CD4-positive, alpha-beta T cell treated with Interferon gamma for 1 hour (primary cell): ENCODE data around the gene U2AF1.
"Not testable (repeated sequence)": the region's sequence is repeated elsewhere in the genome, so short reads cannot be mapped to it uniquely, and the experiment has no call there.

Experiments used
- DNase-seq: peaks from one replicate; pipeline ENCODE4 v3.0.0-alpha.2; 2020

The U2AF1 gene

GRCh38 chr21:43076023-43076637, 31.2 kb downstream of the U2AF1 start:
- not testable (repeated sequence) for DNase-seq

GRCh38 chr21:43075170-43076022, 32.0 kb downstream of the U2AF1 start, which contains the start of gene CBS:
Gene CBS, minus strand, starts transcription at chr21:43075835. Its CDS starts 3,642 bp downstream, at chr21:43072193.
- DNase-seq: not testable (repeated sequence)

DNA sequence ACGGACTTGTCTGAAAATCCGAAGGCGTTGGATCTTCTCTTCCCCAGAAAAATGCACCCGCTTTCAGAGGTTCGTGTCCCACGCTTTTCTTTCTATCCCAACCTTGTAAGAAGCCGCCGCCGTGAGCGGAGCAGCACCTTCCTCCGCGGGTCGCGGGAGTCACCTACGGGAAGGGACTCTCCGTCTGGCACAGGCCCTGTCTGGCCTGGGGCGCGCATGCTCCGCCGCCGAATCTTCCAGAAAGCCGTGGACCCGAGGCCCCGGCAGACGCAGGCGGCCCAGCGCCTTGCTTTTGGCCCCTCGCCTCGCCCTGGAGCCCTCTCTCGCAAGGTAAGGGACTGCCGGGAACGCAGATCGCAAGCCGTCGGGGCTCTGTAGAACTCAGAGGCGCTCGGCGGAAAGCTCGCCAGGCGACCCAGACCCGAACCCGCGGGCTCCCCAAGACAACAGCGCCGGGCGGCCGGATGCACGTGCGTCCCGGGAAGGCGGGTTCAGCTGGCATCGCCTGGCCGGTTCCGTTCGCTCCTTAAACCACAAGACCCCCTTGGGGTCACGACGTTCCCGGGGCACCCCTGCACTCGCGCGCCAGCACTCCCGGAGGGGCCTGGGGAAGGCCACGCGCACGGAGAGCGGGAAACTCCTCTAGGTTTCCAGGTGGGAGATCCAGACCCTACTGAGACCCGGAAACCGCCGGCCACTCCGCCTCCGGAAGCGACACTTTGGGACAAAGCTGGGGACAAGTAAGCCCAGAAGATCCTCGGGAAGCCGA, 32.8 kb downstream of the U2AF1 start:
- DNase-seq: not testable (repeated sequence)

DNA sequence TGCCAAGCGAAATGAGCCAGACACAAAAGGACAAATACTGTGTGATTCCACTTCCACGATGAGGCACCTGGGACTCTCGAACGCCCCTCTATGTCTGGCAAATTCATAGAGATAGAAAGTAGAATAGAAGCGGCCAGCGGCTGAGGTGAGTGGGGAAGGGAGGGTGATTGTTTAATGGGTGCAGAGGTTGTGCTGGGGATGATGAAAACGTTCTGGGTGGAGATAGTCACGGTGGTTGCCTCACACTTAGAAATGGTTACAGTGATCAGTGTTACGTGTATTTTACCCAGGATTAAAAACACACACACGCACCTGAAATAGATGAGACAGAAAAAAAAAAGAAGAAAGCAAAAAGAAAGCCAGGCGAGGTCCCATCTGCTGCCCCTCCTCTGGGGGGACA, 34.6 kb downstream of the U2AF1 start:
- not testable (repeated sequence) for DNase-seq

DNA sequence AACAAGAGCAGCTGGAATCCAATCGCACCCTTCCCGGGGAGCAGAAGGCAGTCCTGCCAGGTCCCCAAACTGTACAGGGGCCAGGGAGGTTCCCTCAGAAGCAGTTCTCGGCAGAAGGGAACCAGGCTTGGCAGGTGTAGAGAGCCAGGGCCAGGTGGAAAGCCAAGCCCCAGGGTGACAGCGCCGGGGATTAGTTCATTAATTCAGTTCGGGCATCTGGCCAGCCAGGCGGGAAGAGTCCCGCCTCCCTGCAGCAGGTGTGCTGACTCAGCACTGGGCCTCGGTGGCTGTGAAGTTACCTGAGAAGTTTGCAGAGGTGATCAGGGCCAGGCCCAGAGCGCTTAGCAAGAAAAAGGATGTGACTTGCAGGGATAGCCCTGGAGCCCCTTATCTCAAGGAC, 37.7 kb downstream of the U2AF1 start:
- not testable (repeated sequence) for DNase-seq

GRCh38 chr21:43068065-43068464, 39.3 kb downstream of the U2AF1 start:
- DNase-seq: not testable (repeated sequence)

DNA sequence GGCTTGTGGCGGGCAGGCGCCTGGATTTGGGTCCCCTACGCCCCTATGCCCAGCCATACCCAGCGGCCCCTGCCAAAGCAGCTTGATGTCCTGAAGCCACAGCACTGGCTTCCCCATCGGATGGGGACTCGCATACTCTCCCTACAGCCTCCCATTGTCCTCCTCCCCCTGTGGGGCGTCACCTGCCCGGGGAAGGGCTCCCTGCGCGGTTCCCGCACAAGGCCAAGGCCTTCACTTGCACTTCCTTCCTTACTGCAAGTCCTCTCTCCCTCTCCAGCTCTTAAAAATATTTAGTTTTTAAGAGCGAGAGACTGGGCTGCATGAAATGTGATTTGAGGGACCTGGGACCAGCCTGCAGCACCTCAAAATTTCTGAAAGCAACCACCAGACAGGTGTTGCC, 40.7 kb downstream of the U2AF1 start:
- DNase-seq: not testable (repeated sequence)

GRCh38 chr21:43065991-43066390, 41.4 kb downstream of the U2AF1 start:
- DNase-seq: not testable (repeated sequence)

- not testable (repeated sequence) for DNase-seq
Observed at GRCh38 chr21:43064265-43064917, 43.0 kb downstream of the U2AF1 start.

DNA sequence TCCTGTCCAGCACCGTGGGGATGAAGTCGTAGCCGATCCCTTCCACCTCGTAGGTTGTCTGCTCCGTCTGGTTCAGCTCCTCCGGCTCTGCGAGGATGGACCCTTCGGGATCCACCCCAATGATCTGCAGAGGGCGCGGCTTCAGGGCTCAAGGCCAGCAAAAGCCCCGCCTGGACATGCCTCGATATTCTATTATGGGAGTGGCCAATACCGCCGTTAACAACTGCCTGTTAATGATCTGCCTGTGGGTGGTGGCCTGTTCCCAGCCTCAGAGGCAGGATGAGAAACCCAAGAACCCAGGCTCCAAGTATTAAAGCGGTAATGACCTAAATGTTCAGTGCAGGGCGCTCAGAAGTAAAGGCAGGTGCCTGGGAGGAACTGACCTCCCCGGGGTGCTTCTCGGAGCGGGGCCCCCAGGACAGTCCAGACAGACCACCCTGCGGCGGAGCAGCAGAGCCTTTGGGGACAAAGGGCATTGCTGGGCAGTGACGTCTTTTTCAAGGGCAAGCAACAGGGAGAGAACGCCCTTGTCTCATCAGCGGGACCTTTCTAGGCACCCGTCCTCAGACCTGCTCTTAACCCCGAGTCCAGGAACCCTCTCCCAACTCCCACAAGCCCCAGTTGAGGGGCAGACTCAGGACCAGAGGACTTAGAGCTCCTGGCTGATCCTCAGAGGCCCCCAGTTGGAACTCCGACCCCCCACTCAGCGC, 44.3 kb downstream of the U2AF1 start:
- not testable (repeated sequence) for DNase-seq

GRCh38 chr21:43053112-43053511, 54.3 kb downstream of the U2AF1 start:
- not testable (repeated sequence) for DNase-seq

GRCh38 chr21:43045876-43046821, 61.2 kb downstream of the U2AF1 start:
- DNase-seq: not testable (repeated sequence)

DNA sequence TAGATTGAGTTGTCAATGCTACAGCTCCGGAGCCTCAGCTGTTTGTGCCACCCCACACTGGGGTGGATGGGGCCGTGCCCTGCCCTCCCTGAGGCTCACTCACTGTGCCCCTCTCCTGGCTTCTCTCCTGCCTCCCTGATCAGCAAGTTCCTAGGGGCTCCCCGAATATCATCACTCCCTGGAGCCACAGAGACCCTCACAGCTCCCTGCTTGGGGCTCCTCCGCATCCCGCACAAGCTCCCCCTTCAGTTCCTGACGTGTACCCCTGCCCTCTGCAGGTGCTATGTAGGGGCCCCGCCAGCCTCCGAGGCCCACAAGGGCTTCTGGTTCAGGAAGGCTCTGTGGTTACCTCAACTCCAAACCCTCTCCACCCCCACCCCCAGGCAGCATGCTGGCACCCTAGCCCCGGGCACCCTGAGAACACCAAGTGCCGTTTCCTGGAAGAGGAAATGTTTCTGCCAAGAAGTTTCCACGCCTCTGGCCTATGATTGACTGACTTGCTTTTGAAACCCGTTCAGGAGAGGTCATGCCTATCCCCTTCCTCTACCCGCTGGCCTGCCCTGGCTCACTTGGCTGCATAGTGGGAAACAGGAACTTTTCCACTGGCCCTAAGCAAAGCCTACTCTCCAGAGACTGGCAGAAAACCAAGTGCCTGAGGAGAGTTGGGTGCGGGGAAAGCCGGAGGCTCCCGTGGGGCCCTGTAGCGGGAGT, 62.0 kb downstream of the U2AF1 start:
- DNase-seq: not testable (repeated sequence)

GRCh38 chr21:43044547-43044946, 62.8 kb downstream of the U2AF1 start:
- DNase-seq: not testable (repeated sequence)

DNA sequence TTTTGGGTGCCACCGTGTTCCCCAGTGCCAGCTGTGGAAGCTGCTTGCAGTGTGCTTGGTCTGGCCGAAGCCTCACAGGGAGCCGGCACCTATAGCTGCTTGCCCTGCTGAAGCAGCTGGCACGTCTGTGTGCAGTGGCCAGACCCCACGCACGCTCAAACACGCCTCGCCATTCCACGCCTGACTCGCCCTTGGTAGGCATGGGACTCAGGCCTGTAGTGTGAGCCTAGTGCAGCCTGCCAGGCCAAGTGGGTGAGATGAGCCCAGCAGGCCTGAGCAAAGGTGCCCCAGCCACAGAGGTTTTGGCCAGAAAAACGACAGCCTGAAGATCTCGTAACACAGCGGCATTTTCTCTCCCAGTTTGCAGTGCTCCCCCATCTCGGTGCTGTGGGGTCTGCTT, 64.1 kb downstream of the U2AF1 start:
- DNase-seq: not testable (repeated sequence)
